DND-41 (cell line): Measurements from ENCODE around the gene HOXD10.

ENCODE experiments used
- ATAC-seq: fragments of 200-7000 bp; cut with Tn5 transposase; 3 replicates; pipeline ENCODE4 v1.9.1; 2021; ENCODE audit warnings: low read depth; ENCODE audit not compliant: insufficient read depth
- DNase-seq: peaks from one replicate; pipeline ENCODE4 v3.0.0-alpha.2; 2020
- H2AFZ ChIP-seq: 2 replicates; pipeline ENCODE4 v1.6.0; 2012; ENCODE audit warnings: low read depth, low read length
- H3K27ac ChIP-seq: 2 replicates; pipeline ENCODE4 v1.5.1; 2012; ENCODE audit warnings: low read length, inconsistent platforms
- H3K27me3 ChIP-seq: fragments of 200-600 bp; sonication (generic); 2 replicates; pipeline ENCODE4 v1.6.0; 2012; ENCODE audit warnings: low read length, mild to moderate bottlenecking, inconsistent platforms; ENCODE audit not compliant: insufficient read depth, poor library complexity
- H3K36me3 ChIP-seq: 2 replicates; pipeline ENCODE4 v1.5.1; 2012; ENCODE audit warnings: low read length, inconsistent platforms; ENCODE audit not compliant: insufficient read depth
- H3K4me1 ChIP-seq: 2 replicates; pipeline ENCODE4 v1.5.1; 2012; ENCODE audit warnings: mild to moderate bottlenecking, low read length; ENCODE audit not compliant: insufficient read depth
- H3K4me2 ChIP-seq: 2 replicates; pipeline ENCODE4 v1.6.0; 2012; ENCODE audit warnings: mild to moderate bottlenecking, moderate library complexity, low read length, inconsistent platforms; ENCODE audit not compliant: insufficient read depth
- H3K4me3 ChIP-seq, 2 experiments: fragments of 200-600 bp in 1 of 2; shearing (Covaris generic) in 1 of 2; 2 replicates each; pipeline ENCODE4 v1.5.1; 2012 to 2016; ENCODE audit warnings: inconsistent platforms in 2 of 2, low read length in 2 of 2, mild to moderate bottlenecking in 2 of 2, low read depth in 1 of 2, moderate library complexity in 1 of 2
- H3K79me2 ChIP-seq: 2 replicates; pipeline ENCODE4 v1.6.0; 2012; ENCODE audit warnings: low read length, inconsistent platforms; ENCODE audit not compliant: insufficient read depth
- H3K9ac ChIP-seq: 2 replicates; pipeline ENCODE4 v1.6.0; 2012; ENCODE audit warnings: low read depth, mild to moderate bottlenecking, inconsistent platforms, low read length, moderate library complexity
- H3K9me3 ChIP-seq: 2 replicates; pipeline ENCODE4 v1.5.1; 2012; ENCODE audit warnings: low read length, moderate library complexity, mild to moderate bottlenecking, inconsistent platforms; ENCODE audit not compliant: insufficient read depth, severe bottlenecking
- H4K20me1 ChIP-seq: 2 replicates; pipeline ENCODE4 v1.6.0; 2012; ENCODE audit warnings: low read length; ENCODE audit not compliant: insufficient read depth
- EZH2 ChIP-seq: IDR thresholded peaks from 3 replicates; pipeline ENCODE4 v1.6.1; 2012; ENCODE audit warnings: borderline replicate concordance, low read depth, mild to moderate bottlenecking, moderate library complexity, low read length, inconsistent platforms; ENCODE audit not compliant: severe bottlenecking
- TF ChIP-seq, protein P1 (sequence below): IDR thresholded peaks from 2 replicates; pipeline ENCODE4 v1.5.1; 2012; ENCODE audit warnings: borderline replicate concordance, low read length, moderate library complexity, mild to moderate bottlenecking; ENCODE audit not compliant: poor library complexity, severe bottlenecking; ENCODE audit errors: extremely low read depth

The HOXD10 gene

DNA sequence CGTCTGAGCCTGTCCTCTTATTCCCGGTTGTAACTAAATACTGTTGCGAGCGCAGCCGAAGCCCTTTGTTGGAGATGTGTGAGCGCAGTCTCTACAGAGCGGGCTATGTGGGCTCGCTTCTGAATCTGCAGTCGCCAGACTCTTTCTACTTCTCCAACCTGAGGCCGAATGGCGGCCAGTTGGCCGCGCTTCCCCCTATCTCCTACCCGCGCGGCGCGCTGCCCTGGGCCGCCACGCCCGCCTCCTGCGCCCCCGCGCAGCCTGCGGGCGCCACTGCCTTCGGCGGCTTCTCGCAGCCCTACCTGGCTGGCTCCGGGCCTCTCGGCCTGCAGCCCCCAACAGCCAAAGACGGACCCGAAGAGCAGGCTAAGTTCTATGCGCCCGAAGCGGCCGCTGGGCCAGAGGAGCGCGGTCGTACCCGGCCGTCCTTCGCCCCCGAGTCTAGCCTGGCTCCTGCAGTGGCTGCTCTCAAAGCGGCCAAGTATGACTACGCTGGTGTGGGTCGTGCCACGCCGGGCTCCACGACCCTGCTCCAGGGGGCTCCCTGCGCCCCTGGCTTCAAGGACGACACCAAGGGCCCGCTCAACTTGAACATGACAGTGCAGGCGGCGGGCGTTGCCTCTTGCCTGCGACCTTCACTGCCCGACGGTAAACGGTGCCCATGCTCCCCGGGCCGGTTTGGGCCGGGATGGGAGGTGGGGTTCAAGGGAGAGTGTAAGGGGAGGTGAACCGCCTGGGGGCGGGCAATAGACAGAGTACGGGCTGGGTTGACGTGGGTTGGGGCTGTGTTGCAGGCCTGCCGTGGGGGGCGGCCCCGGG is 16.6 kb upstream of the HOXD10 start, which contains the start of gene HOXD12:
HOXD12 (plus strand) TSS at position 68 of the 819 bp plus-strand sequence; CDS start at position 75, 7 bp downstream.
- Histone ChIP-seq H3K27ac (no peak within 1 kb of the TSS), H3K36me3 (no peaks in the 10 kb centered on the region), H3K9me3 (no peaks in the 10 kb centered on the region), H3K27me3 (no peaks in the 10 kb centered on the region), H3K4me2 (no peak within 1 kb of the TSS), H3K4me1 (peaks cover 25% of the 10 kb centered on the region), H3K9ac (no peak within 1 kb of the TSS), H2AFZ (no peak within 1 kb of the TSS), H3K79me2 (peaks cover 7% of the 10 kb centered on the region), H3K4me3 (no peak within 1 kb of the TSS), H4K20me1 (no peaks in the 10 kb centered on the region)
- no peak for ATAC-seq
- TF ChIP-seq, protein P1, sequence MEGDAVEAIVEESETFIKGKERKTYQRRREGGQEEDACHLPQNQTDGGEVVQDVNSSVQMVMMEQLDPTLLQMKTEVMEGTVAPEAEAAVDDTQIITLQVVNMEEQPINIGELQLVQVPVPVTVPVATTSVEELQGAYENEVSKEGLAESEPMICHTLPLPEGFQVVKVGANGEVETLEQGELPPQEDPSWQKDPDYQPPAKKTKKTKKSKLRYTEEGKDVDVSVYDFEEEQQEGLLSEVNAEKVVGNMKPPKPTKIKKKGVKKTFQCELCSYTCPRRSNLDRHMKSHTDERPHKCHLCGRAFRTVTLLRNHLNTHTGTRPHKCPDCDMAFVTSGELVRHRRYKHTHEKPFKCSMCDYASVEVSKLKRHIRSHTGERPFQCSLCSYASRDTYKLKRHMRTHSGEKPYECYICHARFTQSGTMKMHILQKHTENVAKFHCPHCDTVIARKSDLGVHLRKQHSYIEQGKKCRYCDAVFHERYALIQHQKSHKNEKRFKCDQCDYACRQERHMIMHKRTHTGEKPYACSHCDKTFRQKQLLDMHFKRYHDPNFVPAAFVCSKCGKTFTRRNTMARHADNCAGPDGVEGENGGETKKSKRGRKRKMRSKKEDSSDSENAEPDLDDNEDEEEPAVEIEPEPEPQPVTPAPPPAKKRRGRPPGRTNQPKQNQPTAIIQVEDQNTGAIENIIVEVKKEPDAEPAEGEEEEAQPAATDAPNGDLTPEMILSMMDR: no peak
- no peak for TF ChIP-seq EZH2
- no peak for DNase-seq

DNA sequence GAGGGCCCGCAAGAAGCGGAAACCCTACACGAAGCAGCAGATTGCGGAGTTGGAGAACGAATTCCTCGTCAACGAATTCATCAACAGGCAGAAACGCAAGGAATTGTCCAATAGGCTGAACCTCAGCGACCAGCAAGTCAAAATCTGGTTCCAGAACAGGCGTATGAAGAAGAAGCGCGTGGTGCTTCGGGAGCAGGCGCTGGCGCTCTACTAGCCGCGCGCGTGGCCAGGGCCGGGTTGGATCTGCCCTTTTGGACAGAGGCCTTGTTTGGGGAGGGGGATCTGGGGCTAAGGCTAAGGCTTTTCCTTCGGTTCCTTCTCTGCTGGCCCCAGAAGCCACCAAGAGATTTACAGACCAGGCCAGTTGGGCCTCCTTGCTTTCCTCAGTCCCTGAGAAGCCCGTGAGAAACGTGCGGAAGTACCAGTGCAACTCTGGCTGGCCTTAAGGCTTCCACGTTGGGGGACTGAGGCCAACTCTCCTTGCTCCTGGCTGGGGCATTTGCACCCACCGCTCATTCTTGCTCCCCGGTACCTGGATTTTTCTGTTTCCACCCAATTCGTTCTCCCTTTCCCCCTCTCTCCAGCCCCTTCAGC is 15.9 kb upstream of the HOXD10 start:
- no peak overlapping the region for H3K27ac ChIP-seq
- H3K9ac ChIP-seq: no peak overlapping the region
- H3K9me3 ChIP-seq: no peaks in the 10 kb centered on the region
- no peak overlapping the region for H3K4me3 ChIP-seq
- ATAC-seq: no peak
- no peaks in the 10 kb centered on the region for H3K79me2 ChIP-seq
- H3K4me2 ChIP-seq: no peak overlapping the region
- DNase-seq: no peak
- H3K4me1 ChIP-seq: peaks cover 18% of the 10 kb centered on the region
- no peaks in the 10 kb centered on the region for H3K36me3 ChIP-seq
- no peak overlapping the region for H2AFZ ChIP-seq
- H4K20me1 ChIP-seq: no peaks in the 10 kb centered on the region
- TF ChIP-seq EZH2: no peak
- TF ChIP-seq, protein P1: no peak
- no peaks in the 10 kb centered on the region for H3K27me3 ChIP-seq

DNA sequence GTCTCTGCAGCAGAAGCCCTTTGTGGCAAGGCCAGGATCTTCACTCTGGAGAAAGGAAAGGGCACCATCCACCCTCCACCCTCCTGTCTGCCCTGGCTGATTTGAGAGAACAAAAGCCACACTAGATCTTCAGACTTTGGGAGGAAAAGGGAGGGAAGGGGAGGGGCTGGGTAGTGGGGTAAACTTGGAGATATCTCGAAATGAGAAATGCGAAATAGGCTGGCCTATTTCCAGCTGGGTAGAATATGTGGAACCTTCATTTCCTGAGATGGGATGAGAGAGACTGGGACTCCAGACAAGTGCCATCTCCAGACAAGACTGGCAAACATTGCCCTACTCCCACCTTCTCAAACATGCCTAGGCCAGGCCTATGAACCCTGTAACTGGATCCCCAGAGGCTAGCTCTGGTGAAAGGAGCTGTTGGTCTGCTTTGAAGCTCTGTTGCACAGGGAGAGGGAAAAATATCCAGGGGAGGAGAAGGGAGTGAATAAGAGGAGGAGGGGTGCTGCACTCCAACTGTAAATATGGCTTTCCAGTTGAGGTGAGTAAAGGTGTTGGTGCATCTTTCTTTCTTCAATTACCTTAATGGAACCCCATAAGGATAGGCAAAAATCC is 15.3 kb upstream of the HOXD10 start:
- H3K4me3 ChIP-seq: no peak overlapping the region
- no peaks in the 10 kb centered on the region for H3K27me3 ChIP-seq
- no peak for DNase-seq
- H3K79me2 ChIP-seq: no peaks in the 10 kb centered on the region
- H3K9ac ChIP-seq: no peak overlapping the region
- TF ChIP-seq, protein P1: no peak
- H3K4me1 ChIP-seq: peaks cover 11% of the 10 kb centered on the region
- no peaks in the 10 kb centered on the region for H4K20me1 ChIP-seq
- no peak overlapping the region for H3K27ac ChIP-seq
- no peak overlapping the region for H2AFZ ChIP-seq
- H3K4me2 ChIP-seq: no peak overlapping the region
- no peaks in the 10 kb centered on the region for H3K36me3 ChIP-seq
- no peaks in the 10 kb centered on the region for H3K9me3 ChIP-seq
- ATAC-seq: no peak
